ENCODE measurements around the gene CDK2AP2.
"Not testable (repeated sequence)": the region's sequence is repeated elsewhere in the genome, so short reads cannot be mapped to it uniquely, and the experiment has no call there.

CDK2AP2 gene, protein sequence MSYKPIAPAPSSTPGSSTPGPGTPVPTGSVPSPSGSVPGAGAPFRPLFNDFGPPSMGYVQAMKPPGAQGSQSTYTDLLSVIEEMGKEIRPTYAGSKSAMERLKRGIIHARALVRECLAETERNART

DNA sequence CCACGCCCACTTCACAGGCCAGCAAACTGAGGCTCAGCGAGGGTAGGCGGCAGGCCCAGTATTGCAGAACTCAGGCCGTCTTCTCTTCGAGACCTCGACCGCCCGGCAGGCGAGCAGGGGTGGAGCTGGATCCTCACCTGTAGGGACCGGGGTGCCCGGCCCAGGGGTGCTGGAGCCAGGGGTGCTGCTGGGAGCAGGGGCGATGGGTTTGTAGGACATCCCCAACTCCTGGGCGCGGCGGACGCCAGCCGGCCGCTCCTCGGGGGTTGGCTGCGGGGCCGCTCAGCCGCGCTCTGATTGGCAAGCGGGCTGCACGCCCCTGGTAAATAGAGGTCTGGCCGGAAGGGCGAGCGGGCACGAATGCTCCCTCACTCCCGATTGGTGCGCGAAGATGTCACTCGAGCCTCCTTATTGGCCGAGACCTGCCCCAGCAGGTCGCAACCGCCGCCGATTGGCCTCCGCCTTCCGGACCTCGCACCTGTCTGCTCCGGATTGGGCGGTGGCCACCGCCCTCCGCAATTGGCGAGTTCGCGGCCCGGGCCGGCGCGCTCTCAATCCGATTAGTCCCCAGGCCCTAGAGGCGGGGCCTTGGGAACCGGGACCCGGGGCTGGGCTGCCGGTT, at the start of gene CDK2AP2:
TSS of gene CDK2AP2 (minus strand) at position 299 of the 622 bp plus-strand sequence. CDS start at position 219, 80 bp downstream.
- DNase-seq: peak; percentile 98

DNA sequence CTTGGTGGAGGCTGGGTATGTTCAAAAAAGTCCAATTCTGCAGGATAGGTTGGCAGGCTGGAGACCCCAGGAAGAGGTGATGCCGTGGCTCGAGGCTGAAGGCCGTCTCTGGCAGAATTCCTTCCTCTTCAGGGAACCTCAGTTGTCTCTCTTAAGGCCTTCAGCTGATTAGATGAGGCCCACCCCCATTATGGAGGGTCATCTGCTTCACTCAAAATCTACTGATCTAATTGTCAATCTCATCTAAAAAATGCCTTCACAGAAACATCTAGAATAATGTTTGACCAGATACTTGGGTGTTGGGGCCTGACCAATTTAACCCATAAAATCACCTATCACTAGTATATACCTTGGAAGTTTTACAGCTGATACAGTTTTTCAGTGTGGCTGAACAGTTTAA, 48.3 kb upstream of the CDK2AP2 start:
- no peak for DNase-seq

DNA sequence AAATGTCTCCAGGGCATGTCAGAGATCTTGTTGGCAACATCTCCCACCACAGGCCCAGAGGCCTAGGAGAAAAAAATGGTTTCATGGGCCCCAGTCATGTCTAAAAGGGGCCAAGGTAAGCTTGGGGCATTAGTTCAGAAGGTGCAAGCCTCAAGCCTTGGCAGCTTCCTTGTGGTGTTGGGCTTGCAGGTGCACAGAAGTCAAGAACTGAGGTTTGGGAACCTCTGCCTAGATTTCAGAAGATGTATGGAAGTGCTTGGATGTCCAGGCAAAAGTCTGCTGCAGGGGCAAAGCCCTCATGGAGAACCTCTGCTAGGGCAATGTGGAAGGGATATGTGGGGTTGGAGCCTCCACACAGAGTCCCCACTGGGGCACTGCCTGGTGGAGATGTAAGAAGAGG, 43.7 kb upstream of the CDK2AP2 start:
- not testable (repeated sequence) for DNase-seq

DNA sequence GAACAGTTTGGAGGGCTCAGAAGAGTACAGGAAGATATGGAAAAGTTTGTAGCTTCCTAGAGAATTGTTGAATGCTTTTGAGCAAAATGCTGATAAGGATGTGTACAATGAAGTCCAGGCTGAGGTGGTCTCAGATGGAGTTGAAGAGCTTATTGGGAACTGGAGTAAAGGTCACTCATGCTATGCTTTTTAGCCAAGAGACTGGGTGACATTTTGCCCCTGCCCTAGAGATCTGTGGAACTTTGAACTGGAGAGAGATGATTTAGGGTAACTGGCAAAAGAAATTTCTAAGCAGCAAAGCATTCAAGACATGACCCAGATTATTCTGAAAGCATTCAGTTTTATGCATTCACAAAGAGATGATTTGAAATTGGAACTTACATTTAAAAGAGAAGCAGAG, 43.2 kb upstream of the CDK2AP2 start:
- DNase-seq: no peak

DNA sequence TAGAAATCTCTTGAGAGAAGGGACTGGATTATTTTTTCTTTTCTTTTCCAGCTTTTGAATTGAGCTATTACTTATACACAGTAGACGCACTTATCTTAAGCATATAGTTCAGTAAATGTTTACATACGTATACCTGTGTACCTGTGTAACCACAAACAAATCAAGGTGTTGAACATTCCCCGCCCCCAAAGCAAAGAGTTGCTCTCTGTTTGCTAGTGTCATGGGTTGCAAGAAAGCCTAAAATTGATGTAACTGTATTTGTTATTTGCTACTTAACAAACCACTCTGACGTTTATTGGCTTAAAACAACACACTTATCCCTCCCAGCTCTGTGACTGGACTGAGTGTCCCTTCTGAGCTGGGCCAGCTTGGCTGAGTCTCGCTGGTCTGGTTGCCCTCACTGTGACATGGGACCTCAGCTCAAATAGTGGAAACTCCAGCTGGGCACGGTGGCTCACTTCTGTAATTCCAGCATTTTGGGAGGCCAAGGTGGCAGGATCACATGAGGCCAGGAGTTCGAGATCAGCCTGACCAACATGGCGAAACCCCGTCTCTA, 40.7 kb upstream of the CDK2AP2 start:
- no peak for DNase-seq

DNA sequence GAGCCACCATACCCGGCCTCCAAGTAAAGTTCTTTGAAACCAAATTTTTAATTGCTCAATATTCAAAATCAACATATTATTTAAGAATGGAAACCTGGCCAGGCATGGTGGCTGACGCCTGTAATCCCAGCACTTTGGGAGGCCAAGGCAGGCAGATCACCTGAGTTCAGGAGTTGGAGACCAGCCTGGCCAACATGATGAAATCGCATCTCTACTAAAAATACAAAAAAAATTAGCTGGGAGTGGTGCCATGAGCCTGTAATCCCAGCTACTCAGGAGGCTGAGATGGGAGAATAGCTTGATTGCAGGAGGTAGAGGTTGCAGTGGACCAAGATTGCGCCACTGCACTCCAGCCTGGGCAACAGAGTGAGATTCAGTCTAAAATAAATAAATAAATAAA, 40.1 kb upstream of the CDK2AP2 start:
- not testable (repeated sequence) for DNase-seq

DNA sequence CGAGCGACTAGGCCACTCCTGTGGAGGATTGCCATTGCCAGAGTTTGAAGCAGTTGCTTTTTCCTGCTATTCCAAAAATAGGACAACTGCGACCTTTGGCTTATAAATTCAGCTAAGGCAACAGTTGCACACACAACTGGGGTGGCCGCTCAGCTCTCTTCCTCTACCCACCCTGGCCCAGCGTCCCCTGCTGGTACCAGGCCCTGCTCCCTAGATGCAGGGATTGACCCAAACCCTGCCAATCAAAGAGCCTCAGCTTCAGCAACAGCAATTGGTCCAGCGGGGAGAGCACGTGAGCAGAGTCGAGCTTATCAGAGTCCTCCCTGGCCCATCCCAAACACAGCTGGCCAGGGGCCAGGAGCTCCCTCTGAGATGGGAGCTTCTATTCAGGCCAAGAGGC, 37.3 kb upstream of the CDK2AP2 start:
- DNase-seq: no peak

DNA sequence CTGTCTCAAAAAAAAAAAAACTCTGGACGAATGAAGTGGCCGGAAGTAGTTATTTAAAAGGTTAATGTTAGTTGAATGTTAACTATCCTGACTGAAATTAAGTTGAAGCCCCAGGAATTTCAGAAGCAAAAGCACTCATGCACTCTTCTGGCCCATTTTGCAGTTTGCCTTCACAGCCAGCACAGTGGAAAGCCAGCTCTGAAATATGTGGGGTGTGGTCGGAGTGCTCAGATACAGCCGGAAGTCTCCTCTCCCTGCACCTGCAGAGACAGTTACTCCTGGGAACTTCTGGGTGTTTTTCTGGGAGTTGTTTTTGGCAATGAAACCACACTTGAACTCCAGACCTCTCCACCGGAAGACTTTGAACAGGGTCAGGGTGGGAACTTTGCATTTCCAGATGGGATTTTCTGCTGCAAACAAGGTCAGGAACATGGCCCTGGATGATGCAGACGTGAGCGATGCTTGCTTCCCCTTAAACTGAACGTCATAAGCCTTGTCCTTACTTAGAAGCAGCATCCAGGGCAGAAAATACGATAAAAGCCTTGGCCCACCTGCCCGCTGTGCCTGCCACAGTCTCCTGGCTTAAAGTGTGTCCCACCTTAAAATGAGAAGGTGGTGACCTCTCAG, 36.8 kb upstream of the CDK2AP2 start:
- no peak for DNase-seq

DNA sequence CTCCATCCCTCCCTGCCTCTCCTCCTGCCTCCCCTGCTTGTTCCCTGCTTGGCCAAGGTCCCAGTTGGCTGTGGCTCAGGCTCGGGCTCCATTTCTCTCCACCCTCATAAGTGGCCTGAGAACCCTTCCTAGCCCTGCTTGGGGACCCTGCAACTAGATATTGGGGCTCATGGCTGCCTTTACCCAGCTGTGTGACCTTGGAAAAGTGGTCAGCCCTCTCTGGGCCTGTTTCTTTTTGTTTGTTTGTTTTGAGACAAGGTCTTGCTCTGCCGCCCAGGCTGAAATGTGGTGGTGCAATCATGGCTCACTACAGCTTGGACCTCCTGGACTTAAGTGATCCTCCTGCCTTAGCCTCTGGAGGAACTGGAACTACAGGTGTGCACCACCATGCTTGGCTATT, 35.6 kb upstream of the CDK2AP2 start:
- DNase-seq: no peak

DNA sequence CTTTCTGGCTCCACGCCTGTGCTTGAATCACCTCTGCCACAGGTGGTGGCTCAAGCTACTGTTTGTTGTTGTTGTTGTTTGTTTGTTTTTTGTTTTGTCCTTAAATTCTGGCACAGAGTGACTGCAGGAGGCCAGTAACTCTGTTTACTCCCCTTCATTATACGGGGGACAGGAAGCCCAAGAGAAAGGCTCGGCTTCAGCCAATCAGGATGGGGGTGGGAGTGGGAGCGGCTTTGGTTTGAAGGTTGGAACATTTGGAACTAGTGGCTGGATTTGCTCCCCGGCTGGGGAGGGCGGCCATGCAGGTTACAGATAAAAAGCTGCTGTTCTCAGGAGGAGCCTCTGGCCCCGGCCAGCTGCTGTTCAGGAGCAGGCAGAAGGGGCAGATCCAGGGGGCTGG, 35.0 kb upstream of the CDK2AP2 start:
- no peak for DNase-seq

DNA sequence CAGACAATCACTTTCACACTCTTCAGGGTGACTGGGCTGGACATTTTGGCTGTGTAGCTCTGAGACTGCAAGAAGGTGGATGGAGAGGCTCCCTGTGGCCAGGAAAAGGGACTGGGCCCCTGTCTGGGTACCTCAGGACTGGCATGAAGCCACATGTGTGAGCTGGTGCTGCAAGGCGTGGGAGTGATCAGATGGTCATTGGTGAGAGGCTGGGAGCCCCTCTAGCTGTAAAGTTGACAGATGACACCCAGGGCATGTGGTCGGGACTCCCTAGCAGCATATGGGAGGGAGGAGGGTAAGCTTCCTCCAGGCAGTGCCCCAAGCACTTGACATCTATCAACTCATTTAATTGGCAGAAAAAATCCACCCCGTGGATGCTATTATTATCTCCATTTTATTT, 34.2 kb upstream of the CDK2AP2 start:
- DNase-seq: no peak

DNA sequence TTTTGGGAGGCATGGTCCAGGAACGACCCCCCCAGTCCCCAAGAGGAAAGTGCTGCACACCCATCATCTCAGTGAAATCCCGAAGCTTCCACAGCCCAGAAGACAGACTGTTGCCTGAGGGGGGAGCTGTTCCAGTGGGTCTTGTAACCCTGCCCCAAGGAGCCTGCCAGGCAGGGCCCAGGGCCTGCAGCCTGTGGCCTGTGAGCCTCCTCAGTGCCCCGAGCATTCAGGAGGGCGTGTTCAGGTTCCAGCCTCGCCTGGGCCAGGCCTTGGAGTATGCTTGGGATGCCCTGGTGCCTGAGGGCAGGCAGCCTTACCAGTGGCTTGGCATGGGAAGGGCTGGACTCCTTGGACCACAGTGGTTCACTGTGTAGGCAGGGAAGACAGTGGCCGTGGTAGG, 33.2 kb upstream of the CDK2AP2 start:
- no peak for DNase-seq

DNA sequence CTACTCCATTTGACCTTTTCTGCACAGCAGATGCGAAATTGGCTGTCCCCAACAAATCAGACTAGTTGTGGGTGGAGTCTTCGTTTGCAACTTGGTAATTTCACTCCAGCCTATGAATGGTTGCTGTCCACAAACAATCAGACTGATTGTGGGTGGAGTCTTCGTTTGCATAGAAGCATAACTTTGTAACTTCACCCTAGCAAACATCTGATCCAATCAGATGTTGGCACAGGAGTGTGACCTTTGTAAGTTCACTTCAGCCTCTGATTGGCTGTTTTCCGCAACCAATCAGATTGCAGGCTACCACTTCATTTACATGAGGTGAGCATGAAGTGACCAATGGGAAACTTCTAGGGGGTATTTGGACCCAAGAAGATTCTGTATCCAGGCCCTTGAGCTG, 31.6 kb upstream of the CDK2AP2 start:
- DNase-seq: no peak

DNA sequence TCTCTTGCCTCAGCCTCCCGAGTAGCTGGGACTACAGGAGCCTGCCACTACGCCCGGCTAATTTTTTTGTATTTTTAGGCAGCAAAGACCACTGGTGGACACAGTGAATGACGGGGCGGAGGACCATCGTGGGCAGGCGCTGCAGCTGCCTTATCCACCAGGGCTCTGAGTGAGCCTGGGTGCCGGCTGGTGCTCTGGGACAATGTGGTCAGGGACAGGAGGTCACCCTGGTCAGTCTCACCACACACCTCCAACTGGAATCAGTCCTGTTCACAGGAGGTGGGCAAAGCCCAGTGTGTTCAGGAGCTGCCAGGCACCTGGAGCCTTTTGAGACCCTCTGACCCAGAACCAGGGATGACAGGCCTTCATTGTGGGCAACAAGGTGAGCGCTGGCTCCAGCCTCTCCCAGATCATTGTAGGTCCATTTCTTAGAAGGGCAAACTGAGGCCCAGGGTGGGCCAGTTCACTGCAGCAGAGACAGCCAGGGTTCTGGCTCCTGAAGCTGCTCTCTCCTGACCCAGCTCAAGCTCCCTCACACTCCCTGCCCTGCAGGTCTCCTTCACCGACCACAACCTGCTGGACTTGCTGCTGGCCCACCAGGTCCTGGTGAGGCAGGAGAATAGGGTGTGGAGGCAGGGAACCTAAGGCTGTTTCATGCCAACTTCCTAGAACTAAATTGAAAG, 31.0 kb upstream of the CDK2AP2 start:
- DNase-seq: no peak

DNA sequence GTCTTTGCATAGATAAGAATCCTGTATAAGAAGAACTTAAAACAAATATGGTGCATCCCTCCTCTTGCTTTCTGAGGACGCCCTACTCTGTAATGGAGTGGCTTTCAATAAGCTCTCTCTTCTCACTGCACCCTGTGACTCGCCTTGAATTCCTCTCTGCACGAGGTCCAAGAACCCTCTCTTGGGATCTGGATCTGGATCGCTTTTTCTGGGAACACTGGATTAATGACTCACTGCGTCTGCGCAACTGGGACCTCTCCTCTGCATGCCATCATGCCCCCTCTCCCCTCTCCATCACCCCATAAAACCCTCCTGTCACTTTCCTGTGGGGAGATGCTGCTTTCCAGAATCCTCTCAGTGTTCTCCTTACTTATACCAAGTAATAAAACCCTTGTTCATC, 30.3 kb upstream of the CDK2AP2 start:
- DNase-seq: no peak

DNA sequence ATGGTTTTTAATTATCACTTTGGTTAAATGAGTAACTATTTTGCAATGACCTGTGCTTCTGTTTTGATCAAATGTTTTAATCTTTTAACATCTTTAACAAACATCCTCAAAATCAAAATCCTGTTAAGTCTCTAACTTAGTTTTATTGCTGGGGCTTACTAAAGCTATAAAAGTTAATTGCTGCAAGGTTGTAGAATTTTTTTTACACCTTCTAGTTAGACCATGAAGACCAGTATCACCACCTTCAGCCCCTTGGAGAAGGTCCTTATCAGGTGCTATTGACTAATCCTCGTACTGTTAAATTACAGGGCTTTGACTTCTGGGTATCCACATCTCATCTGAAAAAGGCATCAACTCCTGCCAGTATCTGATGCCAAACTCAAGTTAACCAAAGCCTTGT, 27.6 kb upstream of the CDK2AP2 start:
- DNase-seq: no peak

DNA sequence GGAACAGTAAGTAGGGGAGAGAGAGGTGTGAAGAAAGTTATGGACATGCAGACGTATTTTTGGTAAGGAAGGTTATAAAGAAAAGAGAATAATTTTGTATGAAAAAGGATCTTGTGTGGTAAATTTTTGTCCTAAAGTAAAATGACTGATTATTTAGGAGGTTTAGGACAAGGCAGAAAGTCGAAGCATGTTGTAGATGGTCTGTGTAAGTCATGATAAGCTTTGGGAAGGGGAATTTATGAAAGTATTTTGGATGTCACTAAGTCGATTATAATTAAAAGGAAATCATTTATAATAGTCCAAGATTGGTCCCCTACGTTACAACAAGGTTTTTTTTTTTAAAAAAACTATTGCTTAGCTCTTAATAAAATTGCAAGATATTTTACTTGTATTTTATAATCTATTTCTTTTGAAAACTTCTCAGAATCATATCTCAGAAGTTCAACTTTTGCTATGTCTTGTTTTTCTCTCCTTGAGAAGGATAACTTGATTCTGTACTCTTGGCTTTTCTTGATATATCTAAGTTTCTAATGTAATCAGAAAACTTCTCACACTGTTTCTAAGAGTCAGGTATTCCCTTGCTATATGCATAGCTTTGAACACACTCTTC, 26.2 kb upstream of the CDK2AP2 start:
- DNase-seq: no peak

DNA sequence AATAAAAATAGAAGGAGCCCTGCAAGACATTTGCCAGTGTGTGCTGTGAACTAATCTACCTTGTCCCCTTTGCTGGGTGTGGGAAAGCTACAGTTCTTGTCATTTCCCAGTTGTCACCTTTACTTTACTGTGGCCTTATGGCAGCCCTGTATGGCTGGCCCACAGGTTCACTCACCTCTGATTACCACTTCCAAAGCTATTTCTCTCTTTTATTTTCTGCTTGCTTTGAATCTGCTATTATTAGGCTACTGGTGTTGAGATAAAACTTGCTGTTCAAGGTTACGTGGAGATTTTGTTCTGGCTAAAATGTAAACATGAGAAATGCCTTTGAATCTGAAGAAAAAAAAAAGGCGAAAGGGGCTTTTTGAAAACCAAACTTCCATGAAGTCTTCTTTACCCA, 24.9 kb upstream of the CDK2AP2 start:
- DNase-seq: no peak

DNA sequence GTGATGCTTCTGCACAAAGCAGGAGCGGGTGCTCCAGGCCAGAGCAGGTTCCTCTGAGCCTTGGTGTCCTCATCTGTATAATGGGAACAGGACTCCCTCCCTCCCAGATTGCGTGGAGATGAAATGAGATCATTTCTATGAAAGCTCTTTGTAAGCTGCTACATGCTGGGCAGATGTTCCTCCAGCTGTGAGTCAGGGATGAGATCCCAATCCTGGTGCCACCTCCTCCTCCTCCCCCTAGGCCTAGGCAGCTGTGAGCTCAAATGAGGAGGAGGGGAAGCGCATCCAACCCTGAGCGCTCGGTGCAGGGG, 22.3 kb upstream of the CDK2AP2 start:
- no peak for DNase-seq

DNA sequence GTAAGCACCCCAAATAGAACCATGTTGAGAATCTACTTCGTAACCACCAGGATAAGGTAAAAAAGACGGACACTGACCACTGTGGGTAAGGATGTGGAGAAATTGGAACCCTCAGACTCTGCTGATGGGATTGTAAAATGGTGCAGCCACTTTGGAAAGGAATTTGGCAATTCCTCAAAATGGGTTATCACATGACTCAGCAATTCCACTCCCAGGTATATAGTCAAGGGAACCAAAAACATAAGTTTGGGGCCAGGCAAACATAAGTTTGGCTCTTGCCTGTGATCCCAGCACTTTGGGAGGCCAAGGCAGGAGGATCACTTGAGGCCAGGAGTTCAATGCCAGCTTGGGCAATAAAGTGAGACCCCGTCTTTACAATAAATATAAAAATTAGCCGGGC, 20.4 kb upstream of the CDK2AP2 start:
- no peak for DNase-seq

DNA sequence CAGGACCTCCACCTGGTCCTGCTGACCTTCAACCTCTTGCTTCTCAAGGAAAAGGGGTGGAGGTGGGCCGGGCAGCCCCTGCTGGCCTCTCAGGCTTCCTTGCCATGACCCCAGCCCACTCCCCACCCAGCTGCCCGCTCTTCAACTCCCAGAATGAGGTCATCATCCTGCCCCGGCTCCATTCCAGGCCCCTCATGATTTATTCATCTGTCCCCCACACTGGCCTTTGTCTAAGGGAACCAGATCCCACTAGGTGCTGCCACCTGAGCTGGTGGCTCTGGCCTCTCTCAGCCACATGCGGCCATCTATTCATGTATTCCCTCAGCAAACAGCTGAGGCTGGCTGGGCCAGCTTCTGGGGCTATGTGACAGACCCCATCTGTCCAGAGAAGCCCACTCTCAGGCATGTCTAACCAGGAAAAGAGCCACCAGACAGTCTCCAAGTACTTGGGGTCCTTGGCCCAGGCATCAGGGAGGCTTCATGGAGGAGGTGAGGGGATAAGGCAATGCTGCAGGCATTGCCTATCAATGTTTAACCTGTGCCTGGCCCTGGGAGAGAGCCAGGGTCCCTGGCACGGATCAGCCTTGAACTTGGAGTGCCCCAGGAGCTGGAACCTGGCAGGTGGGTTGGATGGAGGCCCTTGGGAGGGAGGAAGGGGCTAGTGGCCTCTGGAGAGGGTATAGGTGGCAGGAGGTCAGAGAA, 17.5 kb upstream of the CDK2AP2 start:
- DNase-seq: no peak

DNA sequence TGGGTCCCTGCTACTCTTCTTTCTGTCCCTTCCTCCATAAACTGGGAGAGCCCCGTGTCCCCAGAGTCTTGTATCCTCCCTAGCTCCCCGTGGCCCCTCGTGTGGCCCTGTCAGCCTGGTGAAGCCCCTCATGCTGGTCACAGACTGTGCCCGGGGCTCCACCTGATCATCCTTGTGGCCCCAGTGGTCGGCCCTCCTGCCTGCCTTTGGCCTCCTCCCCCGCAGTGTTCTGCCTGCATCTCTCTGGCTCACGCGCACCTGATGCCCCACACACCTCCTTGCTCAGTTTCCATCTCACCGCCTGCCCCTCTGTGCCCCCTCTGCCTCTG, 16.5 kb upstream of the CDK2AP2 start:
- no peak for DNase-seq
